K562 (cell line): ENCODE measurements around the gene PLCL1.

Experiments
- CEBPB ChIP-seq: fragments of 450-650 bp; IDR thresholded peaks from 2 replicates; pipeline ENCODE4 v1.6.1; 2016; ENCODE audit warnings: missing genetic modification characterization, missing compliant biosample characterization
- HDAC2 ChIP-seq: fragments of 450-650 bp; IDR thresholded peaks from 2 replicates; pipeline ENCODE4 v1.6.1; 2016; ENCODE audit warnings: mild to moderate bottlenecking
- KAT8 ChIP-seq: fragments of 450-650 bp; IDR thresholded peaks from 2 replicates; pipeline ENCODE4 v1.6.1; 2016; ENCODE audit warnings: low read depth, mild to moderate bottlenecking
- THRA ChIP-seq: fragments of 450-650 bp; IDR thresholded peaks from 2 replicates; pipeline ENCODE4 v1.6.1; 2017; ENCODE audit warnings: mild to moderate bottlenecking, moderate library complexity
- TF ChIP-seq, protein P1 (sequence below), 3 experiments: IDR thresholded peaks in 2 of 3; conservative IDR thresholded peaks in 1 of 3; 2 replicates each; pipeline ENCODE4 v1.5.1; 2011 to 2012; ENCODE audit warnings: low read length in 3 of 3, mild to moderate bottlenecking in 3 of 3, control low read depth in 2 of 3, improper control_type of control experiment in 1 of 3, inconsistent platforms in 1 of 3, low read depth in 1 of 3, mixed read lengths in 1 of 3, moderate library complexity in 1 of 3; ENCODE audit not compliant: insufficient read depth in 2 of 3

GRCh38 chr2:198157314-198157713 is 352.9 kb downstream of the PLCL1 start:
- TF ChIP-seq, protein P1, sequence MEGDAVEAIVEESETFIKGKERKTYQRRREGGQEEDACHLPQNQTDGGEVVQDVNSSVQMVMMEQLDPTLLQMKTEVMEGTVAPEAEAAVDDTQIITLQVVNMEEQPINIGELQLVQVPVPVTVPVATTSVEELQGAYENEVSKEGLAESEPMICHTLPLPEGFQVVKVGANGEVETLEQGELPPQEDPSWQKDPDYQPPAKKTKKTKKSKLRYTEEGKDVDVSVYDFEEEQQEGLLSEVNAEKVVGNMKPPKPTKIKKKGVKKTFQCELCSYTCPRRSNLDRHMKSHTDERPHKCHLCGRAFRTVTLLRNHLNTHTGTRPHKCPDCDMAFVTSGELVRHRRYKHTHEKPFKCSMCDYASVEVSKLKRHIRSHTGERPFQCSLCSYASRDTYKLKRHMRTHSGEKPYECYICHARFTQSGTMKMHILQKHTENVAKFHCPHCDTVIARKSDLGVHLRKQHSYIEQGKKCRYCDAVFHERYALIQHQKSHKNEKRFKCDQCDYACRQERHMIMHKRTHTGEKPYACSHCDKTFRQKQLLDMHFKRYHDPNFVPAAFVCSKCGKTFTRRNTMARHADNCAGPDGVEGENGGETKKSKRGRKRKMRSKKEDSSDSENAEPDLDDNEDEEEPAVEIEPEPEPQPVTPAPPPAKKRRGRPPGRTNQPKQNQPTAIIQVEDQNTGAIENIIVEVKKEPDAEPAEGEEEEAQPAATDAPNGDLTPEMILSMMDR (IDR thresholded peaks at IDR 0.05 in 2 of 3, conservative IDR thresholded peaks at IDR 0.05 in 1 of 3; ENCODE audit: insufficient read depth in 2 of 3, low read depth in 1 of 3, low read length in 3 of 3): no peak
- TF ChIP-seq KAT8: no peak
- no peak for TF ChIP-seq HDAC2
- no peak for TF ChIP-seq CEBPB
- TF ChIP-seq THRA: no peak
